Renal cortical epithelial cell (primary cell): Measurements from ENCODE around the gene DBP. TPM values are rescaled to one million over a fixed set of nuclear protein-coding genes. Genes with fewer than 3 reads are reported as not detected.
A peak's percentile ranks its signal among the peaks of the same experiment; 100 is the strongest.
"Not testable (repeated sequence)": the region's sequence is repeated elsewhere in the genome, so short reads cannot be mapped to it uniquely, and the experiment has no call there.

ENCODE experiments used
- DNase-seq: peaks from one replicate; pipeline ENCODE4 v3.0.0-alpha.2; 2011; ENCODE audit warnings: low read depth
- total RNA-seq: library from RNA; depleted of rRNA; stranded (reverse); fragments of >200 nt; gene quantifications from 2 replicates; pipeline ENCODE4 v1.2.3, GENCODE V29; 2014

The DBP gene
- total RNA-seq: 0.52 and 2.3 TPM in 2 replicates

DNA sequence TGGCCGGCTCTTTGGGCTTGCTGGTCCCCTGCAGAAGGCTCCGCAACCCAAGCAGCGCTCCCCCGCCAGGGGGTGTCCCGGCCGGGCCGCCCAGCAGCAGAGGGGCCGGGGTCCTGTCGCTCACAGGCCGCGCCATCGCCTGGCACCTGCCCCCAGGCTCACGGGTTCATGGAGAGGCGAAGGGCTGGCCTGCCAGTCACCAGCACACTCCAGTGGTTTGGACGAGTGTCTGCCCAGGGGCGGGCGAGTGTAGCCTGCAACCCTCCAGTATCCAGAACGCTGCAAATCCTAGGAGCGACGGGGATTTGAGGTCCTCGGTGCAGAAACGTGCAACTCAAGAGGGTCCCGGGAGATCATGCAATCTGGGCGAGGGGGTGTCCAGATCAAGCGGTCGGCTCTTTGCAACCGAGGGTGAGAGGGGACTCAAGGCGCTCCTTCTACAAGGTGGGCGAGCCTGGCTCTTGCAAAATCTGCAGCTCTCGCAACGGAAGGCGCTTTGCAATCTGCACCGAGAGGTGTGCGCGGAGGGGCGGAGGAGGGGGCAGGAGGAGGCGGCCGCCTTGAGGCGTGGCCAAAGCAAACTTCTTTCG lies at the start of gene DBP:
Gene DBP, minus strand, starts transcription at position 521 of the 590 bp plus-strand sequence. Its CDS starts 385 bp downstream, at position 136.
- peak; percentile 38 for DNase-seq

- DNase-seq: not testable (repeated sequence)
Observed at GRCh38 chr19:48686637-48687036, 49.5 kb upstream of the DBP start.

GRCh38 chr19:48686088-48686487 lies 48.9 kb upstream of the DBP start:
- DNase-seq: no peak

GRCh38 chr19:48685583-48685982 lies 48.4 kb upstream of the DBP start:
- peak; percentile 44 for DNase-seq

GRCh38 chr19:48683349-48683748 lies 46.2 kb upstream of the DBP start:
- DNase-seq: peak; percentile 22

GRCh38 chr19:48681127-48681470 lies 43.9 kb upstream of the DBP start:
- DNase-seq: peak; percentile 89

- no peak for DNase-seq
Observed at GRCh38 chr19:48680436-48681126, 43.4 kb upstream of the DBP start.

DNA sequence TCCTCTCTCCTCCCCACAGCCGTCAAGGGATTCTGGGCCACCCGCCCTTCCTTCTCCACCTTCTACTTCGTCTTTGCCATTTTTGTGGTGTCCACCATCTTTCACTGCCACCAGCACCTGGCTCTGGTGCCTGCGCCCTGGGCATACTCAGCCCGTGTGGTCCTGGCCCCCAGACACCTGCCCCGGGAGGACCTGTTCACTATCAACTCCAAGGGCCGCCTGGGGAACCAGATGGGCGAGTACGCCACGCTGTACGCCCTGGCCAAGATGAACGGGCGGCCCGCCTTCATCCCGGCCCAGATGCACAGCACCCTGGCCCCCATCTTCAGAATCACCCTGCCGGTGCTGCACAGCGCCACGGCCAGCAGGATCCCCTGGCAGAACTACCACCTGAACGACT lies 42.8 kb upstream of the DBP start:
- DNase-seq: not testable (repeated sequence)

DNA sequence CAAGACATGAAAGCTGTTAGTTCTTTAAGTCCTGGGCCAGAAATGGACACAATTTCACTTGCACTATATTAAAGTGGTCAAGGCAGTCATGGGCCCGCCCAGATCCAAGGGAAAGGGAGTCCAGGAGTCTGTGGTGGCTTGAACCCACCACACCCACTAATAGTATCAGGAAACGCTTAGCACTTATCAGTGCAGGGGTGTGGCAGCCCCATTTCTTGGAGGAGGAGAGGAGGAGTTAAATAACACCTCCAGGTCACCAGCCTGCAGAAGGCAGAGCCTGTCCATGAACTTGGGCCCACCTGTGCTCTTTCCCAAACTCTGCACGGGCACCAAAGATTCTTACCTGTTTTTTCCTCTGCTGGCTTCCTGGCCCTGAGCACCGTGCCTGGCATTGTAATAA lies 41.0 kb upstream of the DBP start:
- DNase-seq: no peak

DNA sequence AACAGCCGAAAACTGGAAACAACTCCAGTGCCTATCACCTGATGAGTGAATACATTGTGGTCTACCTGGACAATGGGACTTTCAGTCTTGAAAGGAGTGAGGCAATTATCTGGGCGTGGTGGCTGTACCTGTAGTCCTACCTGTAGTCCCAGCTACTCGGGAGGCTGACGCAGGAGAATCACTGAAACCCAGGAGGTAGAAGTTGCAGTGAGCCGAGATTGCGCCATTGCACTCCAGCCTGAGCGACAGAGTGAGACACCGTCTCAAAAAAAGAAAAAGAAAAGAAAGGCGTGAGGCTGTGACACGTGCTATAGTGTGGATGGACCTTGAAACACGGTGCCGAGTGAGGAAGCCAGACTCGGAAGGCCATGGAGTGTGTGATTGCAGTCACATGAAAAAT lies 39.7 kb upstream of the DBP start:
- no peak for DNase-seq

- no peak for DNase-seq
Observed at GRCh38 chr19:48676487-48676886, 39.3 kb upstream of the DBP start.

DNA sequence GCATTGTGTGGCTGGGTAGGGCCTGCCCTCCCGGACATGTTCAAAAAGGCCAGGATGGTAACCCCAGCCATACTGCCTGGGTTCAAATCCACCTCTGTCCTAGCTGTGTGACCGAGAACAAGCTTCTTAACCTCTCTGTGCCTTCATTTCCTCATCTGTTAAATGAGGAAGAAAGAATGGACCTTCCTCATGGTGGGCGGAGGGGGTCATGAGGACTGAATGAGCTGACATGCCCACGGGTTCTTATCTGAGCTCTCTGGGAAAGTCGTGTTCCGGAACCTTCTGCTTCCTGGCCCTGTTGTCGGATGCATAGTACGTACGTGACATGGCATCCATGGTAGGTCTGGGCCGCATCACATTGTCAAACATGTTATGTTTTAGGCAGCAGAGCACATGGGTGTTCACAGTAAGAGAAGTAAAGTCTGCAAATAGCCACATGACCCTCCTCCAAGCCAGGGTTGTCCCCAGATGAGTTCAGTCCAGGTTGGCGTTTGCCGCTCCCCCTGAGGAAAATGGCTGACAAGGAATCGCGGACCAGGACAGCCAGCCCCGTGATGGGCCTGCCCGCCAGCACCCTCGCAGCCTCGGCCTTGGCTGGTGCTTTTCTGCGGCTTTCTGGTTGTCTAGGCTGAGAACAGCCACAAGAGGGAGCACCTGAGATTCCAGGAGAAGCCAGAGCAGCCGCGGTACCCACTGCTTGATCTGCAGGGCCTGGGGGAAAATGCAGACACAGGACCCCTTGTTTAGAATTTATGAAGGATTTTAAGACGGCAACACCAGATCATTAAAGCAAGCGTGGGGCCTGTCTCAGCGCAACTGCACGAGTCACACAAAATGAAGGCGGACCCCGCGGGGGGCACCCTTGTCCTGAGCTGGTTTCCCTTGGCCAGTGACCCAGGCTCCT lies 38.0 kb upstream of the DBP start:
- peak; percentile 58 for DNase-seq

GRCh38 chr19:48674216-48674809 lies 37.1 kb upstream of the DBP start:
- no peak for DNase-seq

GRCh38 chr19:48673436-48674100 lies 36.4 kb upstream of the DBP start:
- DNase-seq: no peak

GRCh38 chr19:48672994-48673393 lies 35.8 kb upstream of the DBP start, which contains the start of gene NTN5:
Gene NTN5 (minus strand): TSS chr19:48673017. CDS start chr19:48670986, 2,031 bp downstream.
- DNase-seq: no peak

DNA sequence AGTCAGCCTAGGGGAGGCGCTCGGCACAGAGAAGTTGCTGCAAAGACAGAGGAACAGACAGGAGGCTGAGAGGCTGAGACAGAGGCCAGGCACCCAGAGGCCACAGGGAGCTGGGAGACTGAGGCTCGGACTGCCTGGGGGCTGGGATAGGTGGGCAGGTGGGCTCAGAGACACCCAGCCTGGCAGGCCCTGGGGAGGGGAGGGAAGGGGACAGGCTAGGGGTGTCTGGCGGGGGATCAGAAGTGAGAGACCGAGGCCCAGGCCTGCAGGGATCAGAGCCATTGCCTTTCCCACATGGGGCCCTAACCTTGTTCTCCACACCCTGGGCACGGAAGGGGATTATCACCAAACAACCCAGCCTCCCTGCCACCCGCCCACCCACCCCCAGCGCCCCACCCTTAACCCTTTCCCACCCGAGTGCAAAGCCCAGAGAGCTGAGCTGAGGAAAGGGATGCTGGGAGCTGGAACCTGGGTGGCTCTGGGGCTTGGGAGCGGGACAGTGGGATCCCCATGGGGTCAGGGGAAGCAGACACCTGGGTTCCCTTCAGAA lies 34.3 kb upstream of the DBP start:
- DNase-seq: no peak

GRCh38 chr19:48670699-48671445 lies 33.7 kb upstream of the DBP start:
- DNase-seq: no peak

DNA sequence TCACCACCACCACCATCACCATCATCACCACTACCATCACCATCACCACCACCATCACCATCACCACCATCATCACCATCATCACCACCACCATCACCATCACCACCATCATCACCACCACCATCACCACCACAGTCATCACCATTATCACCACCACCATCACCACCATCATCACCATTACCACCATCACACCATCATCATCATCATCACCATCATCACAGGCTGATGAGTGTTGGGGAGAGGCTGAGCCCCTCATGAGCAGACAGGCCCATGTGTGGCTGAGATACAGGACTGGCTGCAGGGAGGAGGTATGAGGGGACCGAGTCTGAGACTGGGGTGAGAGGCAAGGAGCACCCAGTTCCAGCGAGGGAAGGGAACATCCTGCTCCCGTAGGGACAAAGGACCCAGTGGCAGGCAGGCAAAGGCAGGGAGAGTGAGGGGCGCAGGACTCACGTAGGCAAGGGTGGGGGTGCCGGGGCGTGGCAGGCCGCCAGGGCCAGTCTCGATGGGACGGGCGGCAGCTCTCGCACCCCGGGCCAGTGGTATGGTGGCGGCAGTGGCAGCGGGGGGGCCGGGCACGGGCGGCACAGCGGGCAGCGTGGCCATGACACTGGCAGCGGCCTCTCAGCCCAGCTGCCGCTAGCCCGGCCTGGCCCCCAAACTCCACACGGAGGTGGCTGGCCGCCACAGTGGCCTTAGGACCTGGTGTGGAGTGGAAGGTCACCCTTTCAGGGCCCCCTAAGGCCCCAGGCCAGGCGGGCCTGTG lies 32.9 kb upstream of the DBP start:
- no peak for DNase-seq

DNA sequence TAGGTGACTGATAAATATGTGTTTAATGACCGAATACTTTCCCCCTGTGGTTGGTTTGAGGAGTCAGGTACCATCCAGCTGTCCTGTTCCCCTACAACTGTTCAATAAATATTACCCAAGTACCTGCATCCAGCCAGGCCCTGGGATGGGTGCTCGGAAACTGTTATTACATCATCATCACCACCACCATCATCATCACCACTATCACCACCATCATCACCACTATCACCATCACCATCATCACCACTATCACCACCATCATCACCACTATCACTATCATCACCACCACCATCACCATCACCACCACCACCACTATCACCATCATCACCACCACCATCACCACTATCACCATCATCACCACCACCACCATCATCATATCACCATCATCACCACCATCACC lies 31.6 kb upstream of the DBP start:
- DNase-seq: no peak

DNA sequence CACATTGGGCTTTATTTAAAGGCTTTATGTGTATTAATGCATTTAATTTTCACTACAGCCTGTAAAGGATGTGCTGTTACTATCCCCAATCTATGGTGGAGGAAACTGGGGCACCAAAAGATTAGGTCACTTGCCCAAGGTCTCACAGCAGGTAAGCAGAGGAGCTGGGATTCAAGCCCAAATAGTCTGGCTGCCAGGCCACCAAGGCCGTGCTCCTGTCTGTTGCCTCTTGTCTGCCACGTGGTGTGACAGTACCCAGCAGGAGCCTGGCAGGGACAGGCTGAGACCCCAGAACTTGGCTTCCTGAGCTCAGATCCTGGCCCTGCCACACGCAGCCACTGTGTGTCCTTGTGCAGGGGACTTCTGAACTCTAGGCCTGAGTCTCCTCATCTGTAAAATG lies 31.2 kb upstream of the DBP start:
- no peak for DNase-seq
